ENCODE results near the gene TNP2.
"Not testable (repeated sequence)": the region's sequence is repeated elsewhere in the genome, so short reads cannot be mapped to it uniquely, and the experiment has no call there.

Gene TNP2

GRCh38 chr16:11238272-11239202 lies 30.6 kb downstream of the TNP2 start:
- DNase-seq = no peak

DNA sequence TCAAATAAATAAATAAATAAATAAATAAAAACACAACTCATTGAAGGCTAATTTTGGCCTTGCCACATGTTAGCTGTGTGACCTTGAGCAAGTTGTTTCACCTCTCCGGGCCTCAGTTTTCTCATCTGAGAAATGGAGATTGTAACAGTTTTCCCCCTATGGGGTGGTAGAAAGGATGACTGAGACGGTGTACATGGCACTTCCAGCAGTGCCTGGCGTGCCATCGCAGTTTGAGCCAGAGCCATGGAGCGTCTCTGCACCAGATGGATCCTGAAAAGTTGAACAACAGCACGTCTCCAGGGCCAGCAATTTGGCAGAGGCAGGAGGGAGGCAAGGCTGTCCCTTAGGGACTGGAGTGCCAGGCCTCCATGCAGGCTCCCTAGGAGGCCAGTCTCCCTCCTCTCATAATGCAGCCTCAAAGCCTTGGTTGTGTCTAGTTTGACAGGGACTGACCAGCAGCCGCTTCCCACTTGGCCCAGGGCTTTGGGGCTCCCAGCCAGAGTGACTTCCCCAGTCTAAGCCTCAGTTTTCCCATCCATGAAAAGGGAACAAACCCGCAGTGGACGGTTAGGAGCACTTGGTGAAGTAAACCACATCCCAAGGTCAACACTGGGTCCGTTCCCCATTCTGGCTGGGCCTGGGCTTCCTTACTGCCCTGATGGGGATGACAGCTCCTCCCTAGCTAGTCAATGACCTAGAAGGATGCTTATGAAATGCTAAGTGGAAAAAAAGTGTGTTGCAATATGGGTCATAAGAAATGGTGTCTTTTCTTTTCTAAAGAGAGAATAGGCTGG lies 32.5 kb downstream of the TNP2 start:
- no peak for DNase-seq

GRCh38 chr16:11235703-11235991 lies 33.5 kb downstream of the TNP2 start:
- DNase-seq = no peak

GRCh38 chr16:11234884-11235702 lies 34.0 kb downstream of the TNP2 start:
- no peak for DNase-seq

DNA sequence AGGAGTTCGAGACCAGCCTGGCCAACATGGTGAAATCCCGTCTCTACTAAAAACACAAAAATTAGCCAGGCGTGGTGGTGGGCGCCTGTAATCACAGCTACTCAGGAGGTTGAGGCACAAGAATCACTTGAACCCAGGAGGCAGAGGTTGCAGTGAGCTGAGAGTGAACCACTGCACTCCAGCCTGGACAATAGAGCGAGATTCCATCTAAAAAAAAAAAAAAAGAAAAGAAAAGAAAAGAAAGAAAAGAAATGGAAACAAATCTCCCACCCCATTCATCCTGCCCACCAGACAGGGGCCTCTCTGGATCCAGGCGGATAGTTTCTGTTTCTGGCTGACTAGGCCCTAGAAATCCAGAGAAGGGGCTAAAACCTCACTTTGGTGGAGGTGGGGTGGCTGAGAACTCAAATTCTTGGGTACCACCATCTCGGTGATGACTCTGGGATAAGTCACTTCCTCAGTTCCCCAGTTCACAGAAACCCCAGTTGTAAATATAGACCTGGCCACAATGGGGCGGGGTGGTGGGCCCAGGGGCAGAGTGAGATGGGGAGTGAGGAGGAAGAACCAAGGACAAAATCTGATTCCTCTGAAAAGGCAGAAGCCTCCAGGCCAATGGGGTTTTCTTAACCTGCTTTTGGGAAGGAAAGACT lies 35.3 kb downstream of the TNP2 start:
- no peak for DNase-seq

DNA sequence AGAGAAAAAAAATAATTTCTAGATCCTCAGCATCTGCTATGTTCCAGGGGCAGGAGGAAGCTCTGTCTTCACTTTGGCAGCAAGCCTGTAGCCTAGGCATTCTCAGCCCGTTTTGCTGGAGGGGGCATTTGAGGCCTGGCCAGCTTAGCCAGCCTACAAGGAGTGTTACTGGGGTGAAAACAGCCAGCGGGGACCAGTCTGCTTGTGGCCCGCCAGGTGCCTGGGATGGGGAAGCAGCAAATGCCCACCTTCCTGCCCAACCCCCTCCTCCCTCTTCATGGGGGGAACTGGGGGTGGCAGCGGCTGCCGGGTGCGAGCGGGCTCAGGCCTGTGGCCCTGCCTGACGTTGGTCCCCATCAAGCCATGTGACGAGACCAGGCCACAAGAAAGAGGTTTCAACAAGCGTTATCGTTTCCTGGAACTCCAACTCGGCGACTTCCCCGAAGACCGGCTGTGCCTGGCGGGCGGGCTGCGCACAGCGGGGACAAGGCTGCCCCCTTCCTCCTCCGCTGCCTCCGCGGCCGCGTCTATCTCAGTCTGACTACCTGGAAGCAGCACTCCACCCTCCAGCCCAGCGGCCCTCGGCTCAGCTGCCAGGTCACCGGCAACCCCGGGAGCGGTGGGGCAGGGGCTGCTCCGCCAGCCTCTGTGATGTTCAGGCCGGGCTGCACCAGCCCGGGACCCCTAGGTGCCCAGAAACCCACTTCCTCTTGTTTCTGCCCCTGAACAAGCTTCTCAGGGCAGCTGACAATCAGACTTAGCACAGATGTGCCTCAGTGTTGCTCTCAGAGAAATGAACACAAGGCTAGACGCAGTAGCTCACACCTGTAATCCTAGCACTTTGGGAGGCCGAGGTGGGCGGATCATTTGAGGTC lies 36.0 kb downstream of the TNP2 start:
- DNase-seq = no peak

- no peak for DNase-seq
These were observed 36.7 kb downstream of the TNP2 start for GRCh38 chr16:11232302-11232851.

GRCh38 chr16:11231367-11231970 lies 37.7 kb downstream of the TNP2 start:
- no peak for DNase-seq

GRCh38 chr16:11229906-11230305 lies 39.2 kb downstream of the TNP2 start:
- DNase-seq = no peak

GRCh38 chr16:11229432-11229831 lies 39.7 kb downstream of the TNP2 start:
- no peak for DNase-seq

DNA sequence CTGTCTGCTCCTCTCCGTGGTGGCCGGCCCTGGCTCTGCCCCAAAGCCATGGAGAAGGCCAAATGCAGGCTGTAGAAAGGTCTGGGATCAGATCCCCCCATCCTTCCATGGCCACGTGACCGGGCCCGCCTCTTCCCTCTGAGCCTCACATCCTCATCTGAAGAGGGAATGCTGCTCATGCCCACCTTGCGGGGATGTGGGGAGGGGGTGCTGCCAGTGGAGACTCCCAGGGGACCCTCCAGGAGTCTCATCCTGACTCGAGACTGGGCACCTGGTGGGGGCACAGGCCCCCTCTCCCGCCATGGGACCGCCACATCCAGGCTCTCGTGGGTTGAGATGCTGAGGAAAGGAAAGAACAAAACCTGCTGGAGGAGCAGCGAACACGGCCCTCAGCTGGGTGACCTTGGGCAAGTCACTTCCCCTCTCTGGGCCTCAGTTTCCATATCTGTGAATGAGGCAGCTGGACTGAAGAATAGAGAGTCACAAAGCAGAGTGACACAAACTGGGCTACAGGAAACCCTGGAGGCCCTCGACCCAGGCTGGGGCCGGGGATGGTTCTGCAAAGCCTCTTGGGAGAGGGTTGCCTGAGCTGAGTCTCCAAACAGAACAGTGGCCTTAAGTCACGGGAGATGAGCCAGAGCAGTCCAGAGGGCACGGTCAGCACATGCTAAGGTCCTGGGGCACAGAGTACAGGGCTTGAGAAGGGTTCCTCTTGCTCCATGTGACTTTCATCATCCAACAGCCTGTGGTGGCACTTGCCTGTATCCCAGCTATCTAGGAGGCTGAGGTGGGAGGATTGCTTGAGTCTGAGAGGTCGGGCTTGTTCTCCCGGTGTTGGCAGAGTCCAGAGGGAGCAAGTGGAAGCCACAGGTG lies 43.2 kb downstream of the TNP2 start:
- DNase-seq = no peak

- no peak for DNase-seq
These were observed 44.0 kb downstream of the TNP2 start for GRCh38 chr16:11224894-11225676.

- DNase-seq = no peak
These were observed 44.8 kb downstream of the TNP2 start for GRCh38 chr16:11224096-11224893.

GRCh38 chr16:11220507-11220906 lies 48.6 kb downstream of the TNP2 start:
- not testable (repeated sequence) for DNase-seq

DNA sequence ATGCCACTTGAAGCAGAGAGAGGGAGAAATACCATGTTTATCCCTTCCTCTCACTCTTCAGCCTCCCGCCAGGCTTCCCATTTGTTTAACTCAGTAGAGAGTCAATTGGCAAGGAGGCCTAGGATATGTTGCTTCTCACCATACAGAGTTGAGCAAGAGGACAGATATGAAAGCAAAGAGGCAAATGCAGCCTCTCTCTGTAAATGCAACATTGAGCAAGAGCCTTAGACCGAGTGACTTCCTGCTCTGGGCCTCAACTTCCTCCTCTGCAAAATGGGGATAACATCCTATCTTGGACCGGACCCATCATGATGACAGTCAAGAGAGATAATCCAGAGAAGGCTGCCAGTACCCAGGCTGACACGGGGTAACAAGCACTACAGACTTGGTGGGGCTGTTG lies 49.9 kb downstream of the TNP2 start:
- no peak for DNase-seq

- DNase-seq = no peak
These were observed 50.5 kb downstream of the TNP2 start for GRCh38 chr16:11218604-11218962.
